ENCODE measurements around the gene SMARCA4. TPM values are rescaled to one million over a fixed set of nuclear protein-coding genes. Genes with fewer than 3 reads are reported as not detected.
"Not testable (repeated sequence)": the region's sequence is repeated elsewhere in the genome, so short reads cannot be mapped to it uniquely, and the experiment has no call there.

The SMARCA4 gene
- total RNA-seq, 1 donor from 2014 or later = 34.7 TPM

DNA sequence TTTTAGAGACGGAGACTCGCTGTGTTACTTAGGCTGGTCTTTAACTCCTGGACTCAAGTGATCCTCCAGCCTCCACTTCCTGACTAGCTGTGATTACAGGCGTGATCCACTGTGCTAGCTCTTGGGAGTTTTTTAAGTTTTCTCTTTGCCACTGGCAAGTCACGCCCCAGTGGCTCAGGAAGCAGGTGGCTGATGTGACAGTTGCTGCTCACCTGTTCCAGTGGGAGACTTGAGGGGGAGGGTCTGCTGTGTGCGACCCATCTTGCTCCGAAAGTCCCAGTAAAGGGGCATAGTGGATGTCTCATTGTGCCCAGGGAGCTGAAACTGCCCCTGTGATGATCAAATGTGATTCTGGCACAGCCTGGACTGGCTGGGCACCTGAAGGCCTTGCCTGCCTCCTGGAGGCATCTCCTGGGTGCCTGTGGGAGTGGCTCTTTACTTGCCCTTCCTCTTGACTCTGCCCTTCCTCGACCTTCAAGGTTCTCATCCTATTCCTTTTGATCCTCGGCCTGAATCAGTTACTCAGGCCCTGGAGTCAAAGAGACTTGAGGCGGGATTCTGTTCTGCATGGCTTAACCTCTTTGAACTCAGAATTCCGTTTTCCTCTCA, 7.8 kb downstream of the SMARCA4 start:
- DNase-seq (no peak), ATAC-seq (ENCODE audit: poor library complexity) (no peak)
- intact Hi-C loops (cut with DNase I) = no loop called here

- intact Hi-C loops (cut with DNase I) = no loop called here
- DNase-seq (no peak), ATAC-seq (ENCODE audit: poor library complexity) (no peak)
Observed at GRCh38 chr19:10971107-10971726, 10.4 kb downstream of the SMARCA4 start.

DNA sequence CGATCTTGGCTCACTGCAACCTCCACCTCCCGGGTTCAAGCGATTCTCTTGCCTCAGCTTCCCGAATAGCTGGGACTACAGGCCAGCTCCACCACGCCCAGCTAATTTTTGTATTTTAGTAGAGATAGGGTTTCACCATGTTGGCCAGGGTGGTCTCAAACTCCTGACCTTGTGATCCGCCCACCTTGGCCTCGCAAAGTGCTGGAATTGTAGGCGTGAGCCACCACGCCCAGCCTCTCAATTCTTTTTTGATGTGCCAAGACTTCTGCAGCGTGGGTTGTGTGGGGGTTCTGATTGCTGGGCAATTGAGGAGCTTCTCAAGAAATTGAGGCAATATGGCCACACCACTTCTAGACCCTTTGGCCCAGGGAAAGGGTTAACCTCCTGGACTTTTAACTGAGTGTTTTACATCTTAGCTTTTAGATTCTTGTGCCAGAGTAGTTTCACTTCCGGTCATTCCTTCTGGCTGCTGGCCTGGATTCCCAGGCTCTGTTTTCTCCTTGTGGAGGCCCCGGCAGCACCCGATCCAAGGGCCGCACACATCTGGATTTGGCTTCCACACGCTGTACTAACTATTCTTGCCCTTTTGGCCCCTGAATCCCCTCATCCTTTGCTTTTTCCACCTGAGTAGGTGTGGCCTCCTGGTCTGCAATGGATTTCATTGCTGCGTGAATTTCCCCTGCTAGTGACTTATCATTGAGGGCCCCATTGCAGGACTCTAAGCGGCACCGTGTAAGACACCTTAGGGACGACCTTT, 14.7 kb downstream of the SMARCA4 start:
- intact Hi-C loops (cut with DNase I) = no loop called here
- peak; percentile 63 for ATAC-seq (ENCODE audit: poor library complexity)

GRCh38 chr19:10976131-10976892, 15.5 kb downstream of the SMARCA4 start:
- DNase-seq (no peak), ATAC-seq (ENCODE audit: poor library complexity) (peak; percentile 21)
- intact Hi-C loops (cut with DNase I) = no loop called here

More for the DNA sequence above, 14.7 kb downstream of the SMARCA4 start:
- DNase-seq = peak; percentile 72

DNA sequence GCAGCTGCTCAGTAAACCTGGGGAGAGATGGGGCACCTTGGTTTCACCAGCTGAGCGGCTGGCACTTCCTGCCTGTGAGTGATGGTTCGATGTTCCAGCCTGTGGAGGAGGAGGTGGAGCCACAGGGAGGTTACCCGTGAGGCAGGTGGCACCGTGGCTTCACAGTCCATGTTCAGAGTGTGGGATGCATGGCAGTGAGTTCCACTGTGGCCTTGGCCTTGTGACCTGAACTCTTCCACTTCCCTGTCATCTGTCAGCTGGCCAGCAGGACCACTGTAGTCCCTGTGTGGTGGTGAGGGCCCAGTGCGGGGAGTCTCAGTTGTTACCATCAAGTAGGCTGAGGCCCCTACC, 16.9 kb downstream of the SMARCA4 start:
- DNase-seq (no peak), ATAC-seq (ENCODE audit: poor library complexity) (no peak)
- intact Hi-C loops (cut with DNase I) = no loop called here

GRCh38 chr19:10979951-10980381, 19.1 kb downstream of the SMARCA4 start:
- DNase-seq (no peak), ATAC-seq (ENCODE audit: poor library complexity) (no peak)
- intact Hi-C loops (cut with DNase I) = no loop called here

- no peak for ATAC-seq (ENCODE audit: poor library complexity)
- intact Hi-C loops (cut with DNase I) = no loop called here
- DNase-seq = no peak
Observed at GRCh38 chr19:10981252-10981895, 20.5 kb downstream of the SMARCA4 start.

- intact Hi-C loops (cut with DNase I) = no loop called here
- ATAC-seq (ENCODE audit: poor library complexity) (no peak), DNase-seq (no peak)
Observed at GRCh38 chr19:10983026-10983425, 22.2 kb downstream of the SMARCA4 start.

DNA sequence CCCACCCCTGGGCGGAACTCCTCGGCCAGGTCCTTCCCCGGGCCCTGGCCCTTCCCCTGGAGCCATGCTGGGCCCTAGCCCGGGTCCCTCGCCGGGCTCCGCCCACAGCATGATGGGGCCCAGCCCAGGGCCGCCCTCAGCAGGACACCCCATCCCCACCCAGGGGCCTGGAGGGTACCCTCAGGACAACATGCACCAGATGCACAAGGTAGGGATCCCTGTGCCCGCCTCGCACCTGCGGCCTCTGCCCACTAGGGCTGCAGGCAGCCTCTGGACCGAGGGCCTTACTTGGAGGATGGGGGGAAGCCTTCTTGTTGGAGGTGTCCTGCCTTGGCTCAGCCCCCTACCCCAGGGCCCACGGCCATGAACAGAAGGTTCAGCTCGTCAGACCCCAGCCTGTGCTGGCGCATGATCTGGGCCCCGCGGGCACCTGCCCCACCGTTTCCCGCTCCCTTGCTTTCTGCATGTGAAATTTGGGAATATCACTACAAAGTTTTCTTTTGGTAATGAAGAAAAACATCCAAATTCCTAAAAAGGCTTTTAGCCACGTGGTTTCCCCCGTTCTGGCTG, 23.4 kb downstream of the SMARCA4 start:
- DNase-seq (no peak), ATAC-seq (ENCODE audit: poor library complexity) (no peak)
- intact Hi-C loops (cut with DNase I) = no loop called here

DNA sequence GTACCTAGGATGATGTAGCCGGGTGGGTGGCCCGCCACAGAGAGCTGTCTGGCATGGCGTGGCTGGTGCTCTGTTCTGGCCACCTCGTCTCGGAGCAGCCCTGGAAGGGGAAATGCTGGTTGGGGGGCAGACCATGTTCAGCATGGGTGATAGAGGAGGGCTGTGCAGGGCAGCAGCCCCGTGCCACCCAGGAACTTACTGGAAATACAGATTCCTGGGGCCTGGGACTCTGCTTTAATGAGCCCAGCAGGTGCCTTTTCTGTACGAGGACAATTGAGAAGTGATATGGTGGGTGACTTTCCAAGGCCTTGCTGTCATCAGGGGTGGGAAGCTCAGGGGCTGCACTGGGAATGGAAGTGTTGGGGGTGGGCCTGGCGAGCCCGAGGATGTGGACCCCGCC, 24.7 kb downstream of the SMARCA4 start:
- DNase-seq (no peak), ATAC-seq (ENCODE audit: poor library complexity) (no peak)
- intact Hi-C loops (cut with DNase I) = no loop called here

DNA sequence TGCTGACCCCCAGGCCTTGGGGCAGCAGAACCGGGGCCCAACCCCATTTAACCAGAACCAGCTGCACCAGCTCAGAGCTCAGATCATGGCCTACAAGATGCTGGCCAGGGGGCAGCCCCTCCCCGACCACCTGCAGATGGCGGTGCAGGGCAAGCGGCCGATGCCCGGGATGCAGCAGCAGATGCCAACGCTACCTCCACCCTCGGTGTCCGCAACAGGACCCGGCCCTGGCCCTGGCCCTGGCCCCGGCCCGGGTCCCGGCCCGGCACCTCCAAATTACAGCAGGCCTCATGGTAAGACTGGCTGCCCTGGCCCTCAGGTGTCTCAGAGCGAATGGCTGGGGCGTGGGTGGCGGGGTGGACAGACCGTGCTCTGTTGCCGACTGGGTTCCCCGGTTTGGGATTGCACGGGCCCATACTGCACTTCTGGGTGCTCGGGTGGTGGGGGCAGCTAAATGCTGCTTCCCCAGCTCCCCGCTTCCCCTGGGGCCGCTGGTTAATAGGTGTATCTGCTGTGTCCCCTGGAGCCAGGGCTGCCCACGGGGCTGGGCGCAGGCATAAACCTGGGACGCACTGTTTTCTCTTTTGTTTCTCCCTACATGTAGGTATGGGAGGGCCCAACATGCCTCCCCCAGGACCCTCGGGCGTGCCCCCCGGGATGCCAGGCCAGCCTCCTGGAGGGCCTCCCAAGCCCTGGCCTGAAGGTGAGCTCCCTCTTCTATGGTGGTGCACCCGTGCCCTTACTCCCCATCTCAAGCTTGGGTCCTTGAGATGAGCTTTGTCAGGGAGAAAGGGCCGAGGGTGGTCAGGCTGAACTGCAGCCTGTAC, 25.7 kb downstream of the SMARCA4 start:
- no peak for ATAC-seq (ENCODE audit: poor library complexity)
- intact Hi-C loops (cut with DNase I) = no loop called here
- no peak for DNase-seq

- DNase-seq = no peak
- intact Hi-C loops (cut with DNase I) = no loop called here
Observed at GRCh38 chr19:10987571-10988297, 26.9 kb downstream of the SMARCA4 start.

GRCh38 chr19:10988380-10988779, 27.6 kb downstream of the SMARCA4 start:
- DNase-seq (no peak), ATAC-seq (ENCODE audit: poor library complexity) (no peak)
- intact Hi-C loops (cut with DNase I) = no loop called here

More at GRCh38 chr19:10987571-10988297, 26.9 kb downstream of the SMARCA4 start:
- no peak for ATAC-seq (ENCODE audit: poor library complexity)

GRCh38 chr19:10988921-10989320, 28.1 kb downstream of the SMARCA4 start:
- ATAC-seq (ENCODE audit: poor library complexity) (no peak), DNase-seq (no peak)
- intact Hi-C loops (cut with DNase I) = no loop called here

GRCh38 chr19:10991076-10991475, 30.2 kb downstream of the SMARCA4 start:
- intact Hi-C loops (cut with DNase I) = no loop called here
- ATAC-seq (ENCODE audit: poor library complexity) (no peak), DNase-seq (no peak)

- intact Hi-C loops (cut with DNase I) = no loop called here
- DNase-seq (no peak), ATAC-seq (ENCODE audit: poor library complexity) (no peak)
Observed at GRCh38 chr19:10991521-10992081, 30.8 kb downstream of the SMARCA4 start.

DNA sequence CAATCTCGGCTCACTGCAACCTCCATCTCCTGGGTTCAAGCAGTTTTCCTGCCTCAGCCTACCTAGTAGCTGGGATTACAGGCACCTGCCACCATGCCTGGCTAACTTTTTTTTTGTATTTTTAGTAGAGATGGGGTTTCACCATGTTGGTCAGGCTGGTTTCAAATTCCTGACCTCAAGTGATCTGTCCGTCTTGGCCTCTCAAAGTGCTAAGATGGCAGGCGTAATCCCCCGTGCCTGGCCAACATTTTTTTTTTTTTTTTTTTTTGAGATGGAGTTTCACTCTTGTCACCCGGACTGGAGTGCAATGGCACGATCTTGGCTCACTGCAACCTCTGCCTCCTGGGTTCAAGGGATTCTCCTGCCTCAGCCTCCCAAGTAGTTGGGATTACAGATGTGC, 31.3 kb downstream of the SMARCA4 start:
- ATAC-seq (ENCODE audit: poor library complexity); DNase-seq; intact Hi-C loops (cut with DNase I): not testable (repeated sequence)

Data from Right ventricle myocardium superior (tissue), 1 donor.